NCI-H2227 (cell line): ENCODE results near the gene RNF112.
"Not testable (repeated sequence)": the region's sequence is repeated elsewhere in the genome, so short reads cannot be mapped to it uniquely, and the experiment has no call there.

ENCODE experiments used
- DNase-seq: peaks from one replicate; lab custom pipeline; 2025; ENCODE audit not compliant: unreplicated experiment; lab: John Stamatoyannopoulos, UW

The RNF112 gene

GRCh38 chr17:19443148-19443547 is 32.1 kb downstream of the RNF112 start:
- no peak for DNase-seq

GRCh38 chr17:19445105-19445504 is 34.1 kb downstream of the RNF112 start:
- no peak for DNase-seq

GRCh38 chr17:19446577-19446976 is 35.5 kb downstream of the RNF112 start:
- DNase-seq, result not testable (repeated sequence)

GRCh38 chr17:19447085-19447583 is 36.1 kb downstream of the RNF112 start:
- DNase-seq, result peak; percentile 74

- no peak for DNase-seq
Observed at GRCh38 chr17:19448341-19449268, 37.6 kb downstream of the RNF112 start.

GRCh38 chr17:19449656-19450055 is 38.6 kb downstream of the RNF112 start:
- no peak for DNase-seq

GRCh38 chr17:19453296-19453695 is 42.3 kb downstream of the RNF112 start:
- no peak for DNase-seq

- no peak for DNase-seq
Observed at GRCh38 chr17:19454074-19454473, 43.0 kb downstream of the RNF112 start.

GRCh38 chr17:19456016-19456927 is 45.2 kb downstream of the RNF112 start:
- no peak for DNase-seq

GRCh38 chr17:19457046-19457445 is 46.0 kb downstream of the RNF112 start:
- no peak for DNase-seq

GRCh38 chr17:19457830-19458271 is 46.8 kb downstream of the RNF112 start:
- DNase-seq, result no peak

GRCh38 chr17:19458481-19458880 is 47.4 kb downstream of the RNF112 start:
- not testable (repeated sequence) for DNase-seq

GRCh38 chr17:19459018-19459655 is 48.1 kb downstream of the RNF112 start:
- not testable (repeated sequence) for DNase-seq

- no peak for DNase-seq
Observed at GRCh38 chr17:19460700-19461099, 49.7 kb downstream of the RNF112 start.

- no peak for DNase-seq
Observed at GRCh38 chr17:19461116-19461515, 50.1 kb downstream of the RNF112 start.

GRCh38 chr17:19461681-19462080 is 50.6 kb downstream of the RNF112 start:
- no peak for DNase-seq

GRCh38 chr17:19462456-19463035 is 51.5 kb downstream of the RNF112 start:
- DNase-seq, result not testable (repeated sequence)

- DNase-seq, result no peak
Observed at GRCh38 chr17:19464031-19465026, 53.3 kb downstream of the RNF112 start.
